ENCODE results near the gene CPNE4.

GRCh38 chr3:131731709-131732108 is 303.1 kb downstream of the CPNE4 start:
- TF ChIP-seq CTCF (conservative IDR thresholded peaks at IDR 0.05; ENCODE audit: low read depth, low read length) = no peak
- no peak for TF ChIP-seq EZH2phosphoT487 (IDR thresholded peaks at IDR 0.05; ENCODE audit: borderline replicate concordance, low read length)
- no peak for TF ChIP-seq EZH2 (IDR thresholded peaks at IDR 0.05; ENCODE audit: low read length, unreplicated experiment)
